ENCODE measurements around the gene ADAMTSL1. TPM values are rescaled to one million over a fixed set of nuclear protein-coding genes. Genes with fewer than 3 reads are reported as not detected.

Gene ADAMTSL1
- total RNA-seq, 6 experiments from 2014 or later = 37.3 to 98.1 (median 90.8) TPM

DNA sequence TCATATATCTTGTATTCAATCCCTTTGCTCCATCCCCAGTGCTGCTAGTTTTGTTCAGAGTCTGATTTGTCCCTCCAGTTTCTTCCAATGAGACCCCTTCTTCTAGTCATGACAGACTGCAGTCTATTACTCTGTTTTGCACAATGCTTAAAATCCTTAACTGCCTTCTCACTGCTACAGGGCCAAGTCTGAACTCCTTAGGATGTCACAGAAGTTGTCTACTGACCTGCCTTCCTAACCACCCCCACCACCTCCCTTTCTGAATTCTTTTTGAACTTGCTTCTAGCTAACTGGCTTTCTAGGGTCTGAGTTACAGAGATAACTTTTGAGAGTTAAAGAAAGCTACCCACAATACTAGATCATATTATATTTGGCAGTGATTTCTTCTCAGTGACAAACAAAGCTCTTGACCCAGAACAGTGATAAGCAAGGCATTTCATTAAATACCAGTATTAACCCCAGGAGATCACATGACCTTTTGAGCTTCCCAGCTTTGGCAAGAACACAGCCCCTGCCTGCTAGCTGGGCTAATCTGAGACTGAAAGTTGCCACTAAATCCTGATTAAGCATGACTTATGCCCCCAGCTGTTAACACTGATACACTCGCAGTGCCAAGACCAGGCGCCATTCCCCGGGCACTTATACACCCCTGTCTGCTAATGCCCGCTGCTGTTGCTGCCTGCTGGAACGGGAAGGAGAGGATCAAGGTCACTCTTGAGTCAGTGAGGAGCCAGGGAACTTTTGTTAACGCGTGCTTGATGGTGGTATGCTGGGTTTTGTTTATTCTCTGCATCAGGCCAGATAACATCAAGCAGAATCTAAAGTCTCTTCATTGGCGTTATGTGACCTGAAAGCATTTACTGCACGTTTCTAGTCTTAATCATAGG, 36.4 kb upstream of the ADAMTSL1 start:
- H3K4me1 Mint-ChIP-seq (ENCODE audit: low read depth) = peaks cover 73% of the 10 kb centered on the region
- TF ChIP-seq, protein P1, sequence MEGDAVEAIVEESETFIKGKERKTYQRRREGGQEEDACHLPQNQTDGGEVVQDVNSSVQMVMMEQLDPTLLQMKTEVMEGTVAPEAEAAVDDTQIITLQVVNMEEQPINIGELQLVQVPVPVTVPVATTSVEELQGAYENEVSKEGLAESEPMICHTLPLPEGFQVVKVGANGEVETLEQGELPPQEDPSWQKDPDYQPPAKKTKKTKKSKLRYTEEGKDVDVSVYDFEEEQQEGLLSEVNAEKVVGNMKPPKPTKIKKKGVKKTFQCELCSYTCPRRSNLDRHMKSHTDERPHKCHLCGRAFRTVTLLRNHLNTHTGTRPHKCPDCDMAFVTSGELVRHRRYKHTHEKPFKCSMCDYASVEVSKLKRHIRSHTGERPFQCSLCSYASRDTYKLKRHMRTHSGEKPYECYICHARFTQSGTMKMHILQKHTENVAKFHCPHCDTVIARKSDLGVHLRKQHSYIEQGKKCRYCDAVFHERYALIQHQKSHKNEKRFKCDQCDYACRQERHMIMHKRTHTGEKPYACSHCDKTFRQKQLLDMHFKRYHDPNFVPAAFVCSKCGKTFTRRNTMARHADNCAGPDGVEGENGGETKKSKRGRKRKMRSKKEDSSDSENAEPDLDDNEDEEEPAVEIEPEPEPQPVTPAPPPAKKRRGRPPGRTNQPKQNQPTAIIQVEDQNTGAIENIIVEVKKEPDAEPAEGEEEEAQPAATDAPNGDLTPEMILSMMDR (IDR thresholded peaks at IDR 0.05) = no peak
- H3K9me3 Mint-ChIP-seq = no peaks in the 10 kb centered on the region
- H3K36me3 Mint-ChIP-seq (ENCODE audit: low read depth) = peaks cover 5% of the 10 kb centered on the region; the same call in 1 of the 2 replicates
- DNase-seq = peak; percentile 80
- no peaks in the 10 kb centered on the region; the same call in 1 of the 2 replicates for H3K27me3 Mint-ChIP-seq (ENCODE audit: insufficient read depth)
- peak overlapping the region; percentile 87 for H3K4me3 Mint-ChIP-seq
- peak overlapping the region; percentile 94 for H3K27ac Mint-ChIP-seq

DNA sequence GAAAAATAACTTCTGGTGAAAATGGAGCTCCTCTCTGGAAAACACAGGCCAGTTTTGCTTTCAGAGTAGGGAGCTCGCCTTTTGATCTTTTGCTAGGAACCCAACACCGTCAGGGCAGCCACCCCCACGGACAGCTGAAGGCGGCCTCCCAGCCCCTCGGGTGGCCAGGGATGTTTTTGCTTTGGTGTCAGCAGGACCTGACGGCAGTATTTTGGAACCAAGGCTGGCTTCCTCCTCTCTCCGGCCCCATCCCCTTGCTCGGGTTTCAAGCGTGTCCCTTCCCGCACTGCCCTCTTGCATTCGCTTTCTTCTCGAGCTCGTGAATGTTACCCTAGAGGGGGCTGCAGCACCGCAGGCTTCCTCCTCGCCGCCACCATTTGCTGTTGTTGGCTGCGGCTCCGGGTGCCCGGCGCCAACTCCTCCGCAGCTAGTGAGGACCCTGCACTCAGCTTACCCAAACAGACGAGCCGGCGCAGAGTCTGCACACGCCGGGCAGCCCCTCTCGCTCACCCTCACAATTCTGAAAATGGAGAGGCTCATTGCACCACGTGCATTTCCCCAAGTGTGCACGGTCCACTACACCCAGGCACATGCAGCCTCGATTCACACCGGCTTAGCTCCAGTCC, 35.5 kb upstream of the ADAMTSL1 start:
- H3K4me3 Mint-ChIP-seq = peak overlapping the region; percentile 87
- H3K27ac Mint-ChIP-seq = peak overlapping the region; percentile 94
- DNase-seq = peak; percentile 47
- H3K27me3 Mint-ChIP-seq (ENCODE audit: insufficient read depth) = no peaks in the 10 kb centered on the region; the same call in 1 of the 2 replicates
- H3K9me3 Mint-ChIP-seq = no peaks in the 10 kb centered on the region
- TF ChIP-seq, protein P1 (IDR thresholded peaks at IDR 0.05) = peak; percentile 55; the same call in 1 of the 2 replicates
- peaks cover 73% of the 10 kb centered on the region for H3K4me1 Mint-ChIP-seq (ENCODE audit: low read depth)
- H3K36me3 Mint-ChIP-seq (ENCODE audit: low read depth) = peaks cover 5% of the 10 kb centered on the region; the same call in 1 of the 2 replicates

DNA sequence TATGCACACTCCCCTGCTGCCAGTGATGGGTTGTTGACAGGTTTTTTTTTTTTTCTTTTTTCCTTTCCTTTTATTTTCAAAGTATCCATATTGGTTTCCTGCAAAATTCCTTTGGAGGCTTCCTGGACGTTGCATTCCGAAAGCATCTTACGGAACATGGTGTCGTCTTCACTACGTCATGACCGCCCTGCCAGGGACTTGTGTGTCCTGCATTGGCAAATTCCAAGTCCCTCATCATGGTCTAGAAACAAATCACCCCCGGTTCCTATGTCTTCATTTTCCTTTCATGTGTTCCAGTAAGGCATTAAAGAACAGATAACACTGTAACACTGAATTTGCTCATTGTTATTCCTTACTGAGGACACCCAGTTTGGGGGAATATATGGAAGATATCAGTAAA, 35.0 kb upstream of the ADAMTSL1 start:
- peak overlapping the region; percentile 94 for H3K27ac Mint-ChIP-seq
- H3K36me3 Mint-ChIP-seq (ENCODE audit: low read depth) = peaks cover 5% of the 10 kb centered on the region; the same call in 1 of the 2 replicates
- H3K27me3 Mint-ChIP-seq (ENCODE audit: insufficient read depth) = no peaks in the 10 kb centered on the region; the same call in 1 of the 2 replicates
- peak overlapping the region; percentile 87 for H3K4me3 Mint-ChIP-seq
- H3K4me1 Mint-ChIP-seq (ENCODE audit: low read depth) = peaks cover 70% of the 10 kb centered on the region
- H3K9me3 Mint-ChIP-seq = no peaks in the 10 kb centered on the region
- DNase-seq = no peak
- TF ChIP-seq, protein P1 (IDR thresholded peaks at IDR 0.05) = no peak

DNA sequence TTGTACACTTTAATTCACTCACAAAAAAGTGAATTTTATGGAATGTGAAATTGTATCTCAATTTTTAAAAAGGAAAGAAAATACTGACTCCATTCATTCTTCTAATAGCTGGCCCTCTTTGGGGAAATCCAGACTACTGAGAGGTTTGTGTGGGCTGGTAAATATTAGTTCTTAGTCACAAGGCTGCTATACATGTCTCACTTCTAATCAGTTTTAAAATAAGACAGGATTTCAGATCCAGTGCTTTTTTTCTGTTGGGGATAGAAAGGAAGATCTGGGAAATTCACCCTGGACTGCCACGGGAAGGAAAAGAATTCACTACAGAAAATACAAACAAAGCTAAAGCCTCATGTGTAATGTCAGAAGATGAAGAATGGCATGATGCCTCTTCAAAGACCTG, 32.7 kb upstream of the ADAMTSL1 start:
- no peaks in the 10 kb centered on the region for H3K36me3 Mint-ChIP-seq (ENCODE audit: low read depth)
- peaks cover 59% of the 10 kb centered on the region for H3K4me1 Mint-ChIP-seq (ENCODE audit: low read depth)
- H3K27me3 Mint-ChIP-seq (ENCODE audit: insufficient read depth) = no peaks in the 10 kb centered on the region; the same call in 1 of the 2 replicates
- no peak for DNase-seq
- H3K27ac Mint-ChIP-seq = peak overlapping the region; percentile 68
- H3K4me3 Mint-ChIP-seq = no peak overlapping the region
- TF ChIP-seq, protein P1 (IDR thresholded peaks at IDR 0.05) = no peak
- H3K9me3 Mint-ChIP-seq = no peaks in the 10 kb centered on the region

DNA sequence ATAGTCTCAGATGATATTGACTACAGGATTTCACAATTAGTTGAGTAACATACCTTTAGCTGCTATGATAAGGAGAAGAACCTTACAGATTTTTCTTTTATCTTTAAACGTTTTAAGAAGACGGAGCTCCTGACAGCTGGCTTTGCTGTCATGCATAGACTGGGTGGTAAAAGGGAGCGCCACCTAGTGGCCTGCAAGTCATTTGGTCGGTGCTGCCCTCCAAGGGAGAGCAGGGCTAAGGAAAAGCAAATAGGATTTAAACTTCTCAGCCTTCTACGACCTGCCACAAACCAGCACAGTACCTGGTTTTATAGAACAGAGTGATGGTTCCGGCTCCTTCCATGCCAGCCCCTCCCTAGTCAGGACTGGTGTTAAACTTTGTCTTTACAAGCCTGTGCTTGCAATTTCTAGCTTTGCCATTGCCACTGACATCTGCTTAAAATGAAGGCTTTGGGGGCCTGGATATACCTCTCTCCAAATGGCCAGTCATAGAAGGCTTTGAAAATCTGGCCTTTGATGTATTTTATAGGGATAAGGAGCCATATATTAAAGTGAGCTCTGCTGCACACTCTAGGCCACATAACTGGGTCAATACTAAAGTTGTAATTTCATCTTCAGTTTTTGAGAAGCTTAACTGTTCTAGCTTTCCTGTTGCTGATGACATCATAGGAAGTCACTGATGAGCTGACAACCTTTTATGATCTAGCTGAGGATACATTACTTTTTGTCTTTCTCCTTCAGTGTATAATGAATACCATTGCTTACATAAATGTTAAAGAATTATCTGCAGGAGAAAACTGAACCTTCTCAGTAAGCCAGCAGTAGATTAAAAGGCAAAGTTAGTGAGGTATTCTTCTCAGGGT, 31.1 kb upstream of the ADAMTSL1 start:
- no peak overlapping the region; the same call in 1 of the 2 replicates for H3K4me3 Mint-ChIP-seq
- H3K27me3 Mint-ChIP-seq (ENCODE audit: insufficient read depth) = no peaks in the 10 kb centered on the region
- peaks cover 58% of the 10 kb centered on the region for H3K4me1 Mint-ChIP-seq (ENCODE audit: low read depth)
- H3K27ac Mint-ChIP-seq = no peak overlapping the region
- TF ChIP-seq, protein P1 (IDR thresholded peaks at IDR 0.05) = peak; percentile 98
- DNase-seq = peak; percentile 69
- H3K9me3 Mint-ChIP-seq = no peaks in the 10 kb centered on the region
- no peaks in the 10 kb centered on the region for H3K36me3 Mint-ChIP-seq (ENCODE audit: low read depth)
